H54 (cell line): ENCODE results near the gene PAGR1.

Experiments used
- DNase-seq: peaks from one replicate; pipeline ENCODE4 v3.0.0; 2011; ENCODE audit warnings: low spot score, mixed read lengths; ENCODE audit not compliant: insufficient read length
- FAIRE-seq: peaks from 3 replicates; lab custom pipeline; 2011; peaks lifted over from hg19 to GRCh38; lab: Jason Lieb, UNC
- POLR2A ChIP-seq: IDR thresholded peaks from 2 replicates; pipeline ENCODE4 v1.6.1; 2011; ENCODE audit warnings: low read depth, mild to moderate bottlenecking, low read length

PAGR1 gene

GRCh38 chr16:29812754-29813643, 3.0 kb upstream of the PAGR1 start:
- TF ChIP-seq POLR2A, result no peak
- DNase-seq (no peak), FAIRE-seq (no peak)

GRCh38 chr16:29813644-29814562, 2.0 kb upstream of the PAGR1 start:
- no peak for TF ChIP-seq POLR2A
- no peak for DNase-seq
- no peak for FAIRE-seq

GRCh38 chr16:29814592-29814991, 1.4 kb upstream of the PAGR1 start:
- TF ChIP-seq POLR2A, result no peak
- FAIRE-seq (no peak), DNase-seq (no peak)

- no peak for DNase-seq
- FAIRE-seq, result no peak
Measured at GRCh38 chr16:29815032-29815721, 775 bp upstream of the PAGR1 start.

GRCh38 chr16:29816694-29817441, 916 bp downstream of the PAGR1 start:
- no peak for DNase-seq
- peak; percentile 52 for TF ChIP-seq POLR2A
- no peak for FAIRE-seq

More at GRCh38 chr16:29815032-29815721, 775 bp upstream of the PAGR1 start:
- TF ChIP-seq POLR2A, result 0 out of 2 replicates have a peak, but pooled peaks have one; percentile 15

- TF ChIP-seq POLR2A, result no peak
- FAIRE-seq (no peak), DNase-seq (no peak)
Measured at GRCh38 chr16:29818082-29818481, 2.1 kb downstream of the PAGR1 start.

GRCh38 chr16:29819506-29819905, 3.6 kb downstream of the PAGR1 start:
- FAIRE-seq, result no peak
- TF ChIP-seq POLR2A, result no peak
- no peak for DNase-seq

GRCh38 chr16:29820271-29820701, 4.3 kb downstream of the PAGR1 start, which contains the start of gene MVP:
Gene MVP (plus strand): TSS chr16:29820462. CDS start chr16:29830550, 10,088 bp downstream.
- FAIRE-seq (no peak), DNase-seq (no peak)
- peak; percentile 40; the same call in 1 of the 2 replicates for TF ChIP-seq POLR2A

GRCh38 chr16:29820730-29821642, 5.0 kb downstream of the PAGR1 start:
- FAIRE-seq (no peak), DNase-seq (no peak)
- TF ChIP-seq POLR2A, result no peak

GRCh38 chr16:29821643-29822115, 5.7 kb downstream of the PAGR1 start:
- FAIRE-seq (no peak), DNase-seq (no peak)
- TF ChIP-seq POLR2A, result no peak

GRCh38 chr16:29824589-29825144, 8.7 kb downstream of the PAGR1 start:
- DNase-seq (no peak), FAIRE-seq (no peak)
- TF ChIP-seq POLR2A, result no peak
